HepG2 (cell line): ENCODE measurements around the gene MIEF1. TPM values are rescaled to one million over a fixed set of nuclear protein-coding genes. Genes with fewer than 3 reads are reported as not detected.

Experiments
- ATF7 ChIP-seq, 2 experiments: fragments of 450-650 bp in 1 of 2; sonication (generic) in 1 of 2; formaldehyde crosslinking in 1 of 2; IDR thresholded peaks; 2 replicates each; pipeline versions ENCODE4 v1.4.0 to v1.6.1; 2016 to 2020; ENCODE audit warnings: antibody characterized with exemption in 1 of 2, mild to moderate bottlenecking in 1 of 2, missing genetic modification reagents in 1 of 2
- CCDC6 ChIP-seq: sonication (generic); formaldehyde crosslinking; IDR thresholded peaks from 2 replicates; pipeline ENCODE4 v1.8.1; 2022; ENCODE audit warnings: mild to moderate bottlenecking, missing genetic modification reagents, moderate library complexity
- CEBPG ChIP-seq: IDR thresholded peaks from 2 replicates; pipeline ENCODE4 v1.6.1; 2016
- DPF2 ChIP-seq: sonication (generic); formaldehyde crosslinking; IDR thresholded peaks from 2 replicates; pipeline ENCODE4 v1.4.0; 2020; ENCODE audit warnings: mild to moderate bottlenecking, low read depth, missing genetic modification reagents, borderline replicate concordance
- ELF1 ChIP-seq: sonication (generic); formaldehyde crosslinking; IDR thresholded peaks from 2 replicates; pipeline ENCODE4 v1.4.0; 2020; ENCODE audit warnings: missing genetic modification reagents
- ESRRA ChIP-seq: sonication (generic); formaldehyde crosslinking; IDR thresholded peaks from 2 replicates; pipeline ENCODE4 v1.5.1; 2020; ENCODE audit warnings: mild to moderate bottlenecking, low read depth, missing genetic modification reagents
- ETV6 ChIP-seq: sonication (generic); formaldehyde crosslinking; conservative IDR thresholded peaks from 2 replicates; pipeline ENCODE4 v1.4.0; 2020; ENCODE audit warnings: missing genetic modification reagents
- HNRNPH1 ChIP-seq: fragments of 200-400 bp; formaldehyde crosslinking; optimal IDR thresholded peaks from 2 replicates; pipeline ENCODE3; 2017; ENCODE audit warnings: mild to moderate bottlenecking, low read depth, low read length
- MATR3 ChIP-seq: sonication (generic); formaldehyde crosslinking; IDR thresholded peaks from 2 replicates; pipeline ENCODE4 v1.4.0; 2020; ENCODE audit warnings: missing genetic modification reagents
- MED8 ChIP-seq: sonication (generic); formaldehyde crosslinking; IDR thresholded peaks from 2 replicates; pipeline ENCODE4 v1.8.1; 2023; ENCODE audit warnings: mild to moderate bottlenecking, missing genetic modification reagents; ENCODE audit not compliant: insufficient replicate concordance
- MXD1 ChIP-seq: sonication (generic); formaldehyde crosslinking; IDR thresholded peaks from 2 replicates; pipeline ENCODE4 v1.4.0; 2020; ENCODE audit warnings: mild to moderate bottlenecking, missing genetic modification reagents
- NR2F6 ChIP-seq, 2 experiments: IDR thresholded peaks; 2 replicates each; pipeline ENCODE4 v1.6.1; 2016; ENCODE audit warnings: antibody characterized with exemption in 1 of 2, mild to moderate bottlenecking in 1 of 2
- PHB2 ChIP-seq: fragments of 450-650 bp; IDR thresholded peaks from 2 replicates; pipeline ENCODE4 v1.6.1; 2018; ENCODE audit not compliant: partially characterized antibody
- PHF21A ChIP-seq: sonication (generic); formaldehyde crosslinking; IDR thresholded peaks from 2 replicates; pipeline ENCODE4 v1.5.0; 2020; ENCODE audit warnings: mild to moderate bottlenecking, missing genetic modification reagents
- REXO4 ChIP-seq: sonication (generic); formaldehyde crosslinking; IDR thresholded peaks from 2 replicates; pipeline ENCODE4 v1.8.0; 2022; ENCODE audit warnings: missing genetic modification reagents, mild to moderate bottlenecking, borderline replicate concordance
- SIX4 ChIP-seq: sonication (generic); formaldehyde crosslinking; IDR thresholded peaks from 2 replicates; pipeline ENCODE4 v1.4.0; 2020; ENCODE audit warnings: missing genetic modification reagents
- ZBTB2 ChIP-seq: sonication (generic); formaldehyde crosslinking; IDR thresholded peaks from 2 replicates; pipeline ENCODE4 v1.8.0; 2022; ENCODE audit warnings: low read depth, missing genetic modification reagents
- ZFP36L2 ChIP-seq: sonication (generic); formaldehyde crosslinking; IDR thresholded peaks from 2 replicates; pipeline ENCODE4 v1.4.0; 2020; ENCODE audit warnings: missing genetic modification reagents
- ZNF329 ChIP-seq: sonication (generic); formaldehyde crosslinking; IDR thresholded peaks from 2 replicates; pipeline ENCODE4 v1.9.0; 2021; ENCODE audit warnings: low read depth, mild to moderate bottlenecking, missing genetic modification reagents
- ZNF562 ChIP-seq: sonication (generic); formaldehyde crosslinking; IDR thresholded peaks from 2 replicates; pipeline ENCODE4 v1.8.0; 2022; ENCODE audit warnings: missing genetic modification reagents, borderline replicate concordance
- ZNF569 ChIP-seq: sonication (generic); formaldehyde crosslinking; IDR thresholded peaks from 2 replicates; pipeline ENCODE4 v1.5.0; 2020; ENCODE audit warnings: mild to moderate bottlenecking, missing genetic modification reagents, moderate library complexity, borderline replicate concordance
- ZNF672 ChIP-seq: sonication (generic); formaldehyde crosslinking; IDR thresholded peaks from 2 replicates; pipeline ENCODE4 v1.8.1; 2022; ENCODE audit warnings: missing genetic modification reagents
- ZNF691 ChIP-seq: sonication (generic); formaldehyde crosslinking; IDR thresholded peaks from 2 replicates; pipeline ENCODE4 v1.4.0; 2020; ENCODE audit warnings: missing genetic modification reagents, low read depth, mild to moderate bottlenecking, borderline replicate concordance
- ZNF775 ChIP-seq: sonication (generic); formaldehyde crosslinking; IDR thresholded peaks from 2 replicates; pipeline ENCODE4 v1.4.0; 2020; ENCODE audit warnings: missing genetic modification reagents, mild to moderate bottlenecking, moderate library complexity, borderline replicate concordance
- ZSCAN22 ChIP-seq: sonication (generic); formaldehyde crosslinking; IDR thresholded peaks from 2 replicates; pipeline ENCODE4 v1.4.0; 2020; ENCODE audit warnings: mild to moderate bottlenecking, missing genetic modification reagents
- ZSCAN31 ChIP-seq: sonication (generic); formaldehyde crosslinking; IDR thresholded peaks from 2 replicates; pipeline ENCODE4 v1.5.0; 2020; ENCODE audit warnings: low read depth, mild to moderate bottlenecking, missing genetic modification reagents
- polyA plus RNA-seq, 8 experiments: library from polyadenylated mRNA; depleted of rRNA in 3 of 8; stranded (reverse) in 7 of 8; unstranded in 1 of 8; fragments of >200 nt; fragmentation: Illumina TruSeq in 4 of 8; extraction: Trizol in 4 of 8; gene quantifications; 2 replicates each; pipeline versions ENCODE4 v1.2.1 to v1.2.3, GENCODE V29; 2011 to 2016; ENCODE audit warnings: low read depth in 4 of 8, missing spikeins in 1 of 8, mixed read lengths in 1 of 8; ENCODE audit not compliant: insufficient read depth in 1 of 8
- total RNA-seq, 5 experiments: library from RNA; depleted of rRNA; stranded (reverse); fragments of >200 nt; fragmentation: Illumina TruSeq; extraction: Trizol; gene quantifications; 2 replicates each; pipeline ENCODE4 v1.2.3, GENCODE V29; 2016; ENCODE audit warnings: low read depth in 1 of 5
- TF ChIP-seq, protein P1 (sequence below): conservative IDR thresholded peaks from 2 replicates; pipeline ENCODE4 v1.6.1; 2018; ENCODE audit warnings: missing genetic modification reagents

Gene MIEF1
- total and polyA plus RNA-seq, 2 of the 13 experiments (the other 11 are each of a cell fraction or from before 2014, with no cell fraction given) = 21.7 to 34.8 TPM

DNA sequence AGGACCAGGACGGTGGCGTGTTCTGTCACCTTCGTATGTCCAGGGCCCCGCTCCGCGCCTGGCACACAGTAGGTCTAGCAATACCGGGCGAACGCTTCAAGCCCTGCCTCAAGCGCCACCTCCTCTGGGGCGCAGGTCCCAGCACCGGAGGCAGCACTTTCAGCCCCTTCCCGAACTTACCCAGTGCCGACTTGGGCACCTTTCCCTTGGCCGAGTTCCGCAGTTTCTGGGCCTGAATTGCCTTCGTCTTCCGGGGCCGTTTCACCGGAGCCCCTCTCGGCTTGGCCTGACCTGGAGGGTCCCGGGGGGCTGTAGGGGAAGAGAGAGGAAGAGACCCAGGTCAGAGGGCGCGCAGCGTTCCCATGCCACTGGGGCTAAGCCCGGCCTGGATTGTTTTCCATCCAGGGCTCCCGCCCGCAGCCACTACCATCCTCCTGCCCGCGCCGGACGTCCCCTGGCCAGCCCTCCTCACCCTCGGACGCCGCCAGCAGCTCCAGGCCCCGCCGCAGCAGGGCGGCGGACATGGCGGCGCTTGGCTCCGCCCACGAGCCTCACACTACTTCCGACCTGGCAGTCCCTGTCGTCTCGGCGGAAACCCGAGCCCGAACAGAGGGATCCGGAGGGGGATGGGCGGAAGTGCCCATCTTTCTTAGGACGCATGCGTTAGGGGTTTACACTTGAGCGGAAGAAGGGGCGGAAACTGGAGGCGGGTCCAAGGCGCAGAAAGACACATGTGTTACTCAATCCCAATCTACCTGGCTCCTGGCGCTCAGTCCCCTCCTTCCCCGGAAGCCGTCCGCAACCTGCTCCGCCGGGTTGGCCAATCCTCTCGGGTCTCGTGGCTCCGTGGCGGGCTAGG, 30.4 kb downstream of the MIEF1 start, which contains the start of gene RPS19BP1 (continued):
- TF ChIP-seq PHF21A (CRISPR knock-in tag) = peak; percentile 51; the same call in 1 of the 2 replicates
- TF ChIP-seq ZNF672 (CRISPR knock-in tag) = no peak
- no peak for TF ChIP-seq ZSCAN22 (CRISPR knock-in tag)
- TF ChIP-seq SIX4 = peak; percentile 85
- TF ChIP-seq MATR3 (CRISPR knock-in tag) = no peak
- TF ChIP-seq CCDC6 (CRISPR knock-in tag) = no peak
- TF ChIP-seq, protein P1, sequence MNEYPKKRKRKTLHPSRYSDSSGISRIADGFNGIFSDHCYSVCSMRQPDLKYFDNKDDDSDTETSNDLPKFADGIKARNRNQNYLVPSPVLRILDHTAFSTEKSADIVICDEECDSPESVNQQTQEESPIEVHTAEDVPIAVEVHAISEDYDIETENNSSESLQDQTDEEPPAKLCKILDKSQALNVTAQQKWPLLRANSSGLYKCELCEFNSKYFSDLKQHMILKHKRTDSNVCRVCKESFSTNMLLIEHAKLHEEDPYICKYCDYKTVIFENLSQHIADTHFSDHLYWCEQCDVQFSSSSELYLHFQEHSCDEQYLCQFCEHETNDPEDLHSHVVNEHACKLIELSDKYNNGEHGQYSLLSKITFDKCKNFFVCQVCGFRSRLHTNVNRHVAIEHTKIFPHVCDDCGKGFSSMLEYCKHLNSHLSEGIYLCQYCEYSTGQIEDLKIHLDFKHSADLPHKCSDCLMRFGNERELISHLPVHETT (CRISPR knock-in tag) = no peak
- peak; percentile 23; the same call in 1 of the 2 replicates for TF ChIP-seq ZBTB2 (CRISPR knock-in tag)
- 0 out of 2 replicates have a peak, but pooled peaks have one; percentile 50 for TF ChIP-seq ETV6 (CRISPR knock-in tag)
- no peak for TF ChIP-seq ZNF691 (CRISPR knock-in tag)
- peak; percentile 94 for TF ChIP-seq ELF1 (CRISPR knock-in tag)
- peak; percentile 92 for TF ChIP-seq CEBPG (CRISPR knock-in tag)
- TF ChIP-seq ATF7 (IDR thresholded peaks at IDR 0.05) = no peak
- no peak for TF ChIP-seq ATF7 (CRISPR knock-in tag; IDR thresholded peaks at IDR 0.05)
- TF ChIP-seq PHB2 = no peak
- TF ChIP-seq ZNF329 (CRISPR knock-in tag) = no peak
- no peak for TF ChIP-seq ZNF775 (CRISPR knock-in tag)
- no peak for TF ChIP-seq MED8 (CRISPR knock-in tag)
- TF ChIP-seq NR2F6 (IDR thresholded peaks at IDR 0.05) = no peak
- TF ChIP-seq NR2F6 (CRISPR knock-in tag; IDR thresholded peaks at IDR 0.05) = no peak; the same call in 1 of the 2 replicates
- TF ChIP-seq ZNF569 = no peak
- TF ChIP-seq HNRNPH1 = no peak
- TF ChIP-seq DPF2 (CRISPR knock-in tag) = no peak
- no peak for TF ChIP-seq ZNF562 (CRISPR knock-in tag)
- no peak for TF ChIP-seq REXO4 (CRISPR knock-in tag)
- peak; percentile 44; the same call in 1 of the 2 replicates for TF ChIP-seq ESRRA
- TF ChIP-seq ZSCAN31 (CRISPR knock-in tag) = no peak
- peak; percentile 79 for TF ChIP-seq MXD1 (CRISPR knock-in tag)
- TF ChIP-seq ZFP36L2 = no peak
